HG03045 (cell line): ENCODE measurements around the gene KCNK7.
A peak's percentile ranks its signal among the peaks of the same experiment; 100 is the strongest.
"Not testable (repeated sequence)": the region's sequence is repeated elsewhere in the genome, so short reads cannot be mapped to it uniquely, and the experiment has no call there.

ENCODE experiments used
- ATAC-seq: cut with Tn5 transposase; IDR thresholded peaks from one replicate; pipeline ENCODE4 v1.9.1; 2021; ENCODE audit warnings: mild to moderate bottlenecking, moderate library complexity; ENCODE audit not compliant: unreplicated experiment

Gene KCNK7

DNA sequence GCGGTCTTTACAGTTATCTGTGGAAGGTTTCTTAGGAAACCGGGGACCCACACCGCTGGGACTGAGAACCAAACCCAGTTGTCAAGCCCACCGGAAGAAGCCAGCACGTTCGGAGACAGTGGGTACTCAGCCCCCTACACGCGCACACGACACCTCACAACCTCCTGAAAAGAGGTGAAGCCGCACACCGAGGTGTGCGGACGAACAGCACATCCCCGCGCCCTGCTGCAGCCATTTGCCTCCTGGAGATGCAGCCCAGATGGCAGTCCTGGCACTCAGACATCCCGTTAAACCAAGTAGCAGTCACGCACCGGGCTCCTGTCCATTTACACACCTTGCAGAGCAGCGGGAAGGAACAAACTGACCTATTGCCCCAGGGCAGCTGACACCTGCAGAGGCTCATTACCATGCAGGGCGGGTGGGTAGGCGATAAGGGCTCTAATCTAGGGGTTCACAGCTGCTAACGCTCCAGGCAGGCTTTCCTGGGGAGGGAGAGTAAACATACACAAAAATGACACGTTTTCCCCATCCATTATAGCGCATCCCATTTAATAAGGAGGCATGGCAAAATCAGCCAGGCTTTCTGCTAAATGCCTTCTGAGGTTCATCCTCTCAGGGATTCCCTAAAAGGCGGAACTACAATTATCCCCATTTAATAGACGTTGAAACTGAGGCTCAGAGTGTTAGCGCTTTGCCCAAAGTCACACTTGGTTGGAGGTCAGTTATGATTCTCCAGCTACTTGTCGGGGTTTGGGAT, 20.6 kb downstream of the KCNK7 start:
- ATAC-seq = no peak

GRCh38 chr11:65574109-65574810, 21.3 kb downstream of the KCNK7 start:
- peak; percentile 36 for ATAC-seq

GRCh38 chr11:65573391-65574079, 22.1 kb downstream of the KCNK7 start:
- ATAC-seq = no peak

DNA sequence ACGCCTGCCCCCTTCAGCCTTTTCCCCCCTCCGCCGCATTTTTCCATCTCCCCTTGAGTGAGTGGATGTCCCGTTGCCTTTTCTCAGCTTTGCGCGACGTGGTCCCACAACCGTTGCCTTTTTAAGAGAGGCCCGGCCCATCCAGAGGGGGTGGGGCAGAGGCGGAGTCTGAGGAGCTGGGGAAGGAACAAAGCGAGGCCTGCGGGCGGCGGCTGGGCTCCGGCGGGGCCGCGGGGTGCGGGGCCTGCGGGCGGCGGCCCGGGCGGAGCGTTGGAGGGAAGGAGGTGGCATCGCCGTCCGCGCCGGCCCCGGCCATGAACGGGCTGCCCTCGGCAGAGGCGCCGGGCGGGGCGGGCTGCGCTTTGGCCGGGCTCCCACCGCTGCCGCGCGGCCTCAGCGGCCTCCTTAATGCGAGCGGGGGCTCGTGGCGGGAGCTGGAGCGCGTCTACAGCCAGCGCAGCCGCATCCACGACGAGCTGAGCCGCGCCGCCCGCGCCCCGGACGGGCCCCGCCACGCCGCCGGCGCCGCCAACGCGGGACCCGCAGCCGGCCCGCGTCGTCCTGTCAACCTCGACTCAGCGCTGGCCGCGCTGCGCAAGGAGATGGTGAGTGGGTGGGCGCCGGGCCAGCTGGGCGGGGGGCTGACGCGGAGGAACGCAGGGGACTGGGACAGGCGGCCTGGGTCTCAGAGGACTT, 23.1 kb downstream of the KCNK7 start, which contains the start of gene FAM89B:
FAM89B (plus strand) TSS at position 183 of the 696 bp plus-strand sequence; CDS start at position 315, 132 bp downstream.
- ATAC-seq = no peak

DNA sequence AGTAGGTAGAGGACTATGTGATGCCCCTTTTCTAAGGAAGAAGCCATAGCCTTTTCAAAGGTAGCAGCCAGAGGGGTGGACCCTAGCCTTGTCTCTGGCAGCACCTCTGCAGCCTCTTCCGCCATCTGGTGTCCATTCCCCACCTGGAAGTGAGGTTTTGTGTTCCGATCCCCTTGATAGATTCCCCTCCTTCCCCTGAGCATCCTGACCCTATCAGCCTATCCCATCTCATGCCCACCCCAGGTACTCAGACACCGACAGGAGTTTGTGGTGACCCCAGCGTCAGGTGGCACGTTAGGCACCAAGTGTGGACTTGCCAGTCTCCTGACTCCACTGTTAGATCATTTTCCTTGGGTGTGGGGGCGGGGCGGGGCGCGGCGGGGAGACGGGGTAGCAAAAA, 23.7 kb downstream of the KCNK7 start:
- no peak for ATAC-seq

DNA sequence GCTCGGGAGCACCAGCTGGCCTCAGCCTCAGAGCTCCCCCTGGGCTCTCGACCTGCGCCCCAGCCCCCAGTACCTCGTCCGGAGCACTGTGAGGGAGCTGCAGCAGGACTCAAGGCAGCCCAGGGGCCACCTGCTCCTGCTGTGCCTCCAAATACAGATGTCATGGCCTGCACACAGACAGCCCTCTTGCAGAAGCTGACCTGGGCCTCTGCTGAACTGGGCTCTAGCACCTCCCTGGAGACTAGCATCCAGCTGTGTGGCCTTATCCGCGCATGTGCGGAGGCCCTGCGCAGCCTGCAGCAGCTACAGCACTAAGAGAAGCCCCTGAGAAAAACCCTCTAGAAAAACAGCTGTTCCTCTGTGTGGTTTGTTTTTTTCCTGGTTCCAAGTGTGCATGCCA, 24.2 kb downstream of the KCNK7 start:
- ATAC-seq = no peak

DNA sequence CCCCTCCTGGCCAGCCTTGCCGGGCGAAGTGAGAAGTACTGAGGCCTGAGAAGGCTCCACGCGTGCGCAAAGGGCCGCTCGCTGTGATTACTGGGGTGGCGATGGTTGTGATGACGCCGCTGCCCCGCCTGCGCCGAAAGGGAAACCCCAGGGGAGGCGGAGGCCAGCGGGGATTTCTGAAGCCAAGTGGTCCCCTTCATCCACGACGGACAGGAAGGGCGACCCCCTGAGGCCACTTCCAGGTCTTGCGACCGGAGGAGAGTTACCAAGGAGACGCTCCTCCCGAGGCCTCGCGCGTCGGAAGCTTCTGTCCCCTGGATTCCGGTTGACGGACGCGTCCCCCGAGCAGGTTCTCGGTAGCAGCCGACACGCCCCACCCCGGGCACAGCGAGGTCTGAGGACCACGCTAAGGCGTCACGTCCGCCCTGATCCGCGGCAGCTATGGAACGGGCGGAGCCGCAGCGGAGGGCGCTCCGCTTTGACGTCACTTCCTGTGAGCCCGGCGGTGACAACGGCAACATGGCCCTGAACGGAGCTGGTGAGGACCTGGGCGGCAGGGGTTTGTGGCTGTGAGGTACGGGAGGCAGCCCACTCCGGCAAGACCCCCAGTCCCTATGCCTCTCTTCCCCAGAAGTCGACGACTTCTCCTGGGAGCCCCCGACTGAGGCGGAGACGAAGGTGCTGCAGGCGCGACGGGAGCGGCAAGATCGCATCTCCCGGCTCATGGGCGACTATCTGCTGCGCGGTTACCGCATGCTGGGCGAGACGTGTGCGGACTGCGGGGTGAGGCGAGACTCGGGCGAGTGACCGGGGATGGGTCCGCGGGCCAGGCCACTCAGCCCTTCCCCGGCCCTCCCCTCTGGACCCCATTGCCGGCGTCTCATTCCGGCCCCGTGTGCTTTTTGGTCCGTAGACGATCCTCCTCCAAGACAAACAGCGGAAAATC, 25.4 kb downstream of the KCNK7 start, which contains the start of gene ZNRD2:
ZNRD2 (plus strand) TSS at position 505 of the 946 bp plus-strand sequence; CDS start at position 520, 15 bp downstream.
- ATAC-seq = peak; percentile 57

DNA sequence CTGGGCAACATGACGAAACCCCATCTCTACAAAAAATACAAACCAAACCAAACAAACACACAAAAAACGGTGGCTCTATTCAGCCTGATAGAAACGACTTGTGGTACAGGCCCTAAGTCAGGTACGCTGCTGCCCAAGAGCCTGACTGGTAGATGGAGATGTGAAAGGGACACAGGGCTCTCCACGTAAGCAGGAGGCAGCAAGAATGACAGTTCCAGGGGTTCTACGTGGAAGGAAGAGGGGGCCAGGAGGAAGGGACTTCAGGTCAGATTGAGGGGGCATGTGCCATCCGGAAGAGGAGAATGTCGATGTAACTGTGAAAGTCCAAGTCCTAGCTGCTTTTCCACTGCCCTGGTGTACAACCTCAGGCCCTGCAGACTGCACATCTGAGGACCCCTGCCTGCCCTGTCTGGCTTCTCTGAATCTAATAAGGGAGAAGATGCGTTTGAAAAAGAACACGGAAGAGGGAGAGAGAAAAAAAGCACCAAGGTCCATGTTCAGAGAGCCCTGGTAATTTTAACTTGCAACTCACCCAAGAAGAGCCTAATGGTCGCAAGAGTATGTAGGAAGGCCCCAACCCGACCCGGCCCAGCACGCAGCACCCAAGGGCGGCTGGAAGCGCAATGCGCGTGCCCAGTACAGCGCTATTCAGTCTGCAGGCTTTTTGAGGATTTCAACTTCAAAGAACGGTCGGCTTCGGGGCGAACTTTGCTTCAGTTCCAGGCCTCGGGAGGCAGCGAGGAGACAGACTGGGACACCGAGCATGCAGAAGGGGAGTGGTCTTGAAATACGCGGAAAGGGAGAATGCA, 26.2 kb downstream of the KCNK7 start:
- no peak for ATAC-seq

- ATAC-seq = no peak
These were observed 29.8 kb downstream of the KCNK7 start for GRCh38 chr11:65565624-65566453.

- not testable (repeated sequence) for ATAC-seq
These were observed 30.6 kb downstream of the KCNK7 start for GRCh38 chr11:65564879-65565559.

GRCh38 chr11:65563601-65564000, 32.0 kb downstream of the KCNK7 start:
- no peak for ATAC-seq

GRCh38 chr11:65562788-65563187, 32.8 kb downstream of the KCNK7 start:
- ATAC-seq = no peak

GRCh38 chr11:65562020-65562419, 33.6 kb downstream of the KCNK7 start:
- no peak for ATAC-seq

DNA sequence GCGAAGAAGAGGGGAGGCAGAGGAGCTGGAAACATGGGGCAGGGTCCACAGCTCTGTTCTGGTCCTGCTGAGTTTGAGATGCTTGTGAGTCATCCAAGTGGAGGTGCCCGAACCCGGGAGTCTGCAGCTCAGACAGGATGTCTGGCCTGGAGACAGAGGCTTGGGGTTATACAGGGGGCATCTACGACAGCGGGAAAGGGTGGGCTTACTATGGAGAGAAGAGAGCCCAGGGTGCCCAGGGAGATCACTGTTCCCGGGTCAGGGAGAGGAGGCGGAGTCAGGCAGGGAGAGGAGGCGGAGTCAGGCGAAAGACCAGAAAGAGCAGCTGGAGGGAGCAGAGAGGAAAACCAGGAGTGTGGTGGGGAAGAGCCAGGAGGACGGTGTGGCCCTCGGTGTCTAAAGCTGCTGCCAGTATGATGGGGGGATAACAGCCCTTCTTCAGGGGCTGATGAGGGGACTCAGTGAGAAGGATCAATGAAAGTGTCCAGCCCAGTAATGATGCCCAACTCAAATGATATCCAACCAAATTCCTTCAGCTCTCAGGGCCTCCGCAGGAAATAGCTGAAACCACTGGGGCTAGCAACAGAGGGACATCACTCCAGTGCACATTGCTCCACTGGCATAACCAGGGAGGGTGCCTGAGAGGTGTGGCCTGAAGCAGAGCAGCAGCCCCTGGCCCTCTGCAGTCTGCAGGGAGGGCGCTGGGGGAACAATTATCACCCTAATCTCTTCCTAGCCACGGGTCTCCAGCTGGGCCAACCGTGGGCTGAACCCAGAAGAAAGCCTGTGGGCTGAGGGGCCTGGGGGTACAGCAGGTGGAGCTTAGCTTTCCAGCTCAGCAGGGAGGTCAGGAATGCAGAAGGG, 34.8 kb downstream of the KCNK7 start:
- ATAC-seq = no peak

DNA sequence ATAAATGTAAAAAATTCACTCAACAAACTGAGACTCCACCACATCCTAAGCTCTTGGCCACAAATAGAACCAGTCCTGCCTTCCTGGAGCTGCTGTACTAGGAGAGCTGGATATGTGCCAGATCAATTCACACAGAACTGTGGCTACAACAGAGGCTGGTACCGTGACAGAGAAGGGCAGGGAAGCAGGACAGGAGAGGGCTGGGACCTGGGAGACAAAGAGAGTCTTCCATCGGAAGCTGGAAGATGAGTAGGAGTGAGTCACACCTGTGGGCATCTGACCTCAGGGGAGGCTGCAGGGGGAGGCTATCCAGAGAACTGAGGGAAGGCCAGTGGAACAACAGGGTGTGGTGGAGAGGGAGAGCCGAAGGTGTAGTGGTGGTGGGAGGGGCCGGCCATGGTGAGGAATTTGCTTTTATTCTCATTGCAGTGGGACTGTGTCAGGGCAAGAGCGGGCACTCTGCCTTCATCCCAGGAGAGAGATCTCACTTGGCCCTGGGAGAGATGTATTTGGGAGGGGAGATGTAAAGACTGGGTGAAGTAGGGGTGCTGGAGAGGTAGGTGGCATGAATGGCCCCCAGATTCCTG, 35.6 kb downstream of the KCNK7 start:
- ATAC-seq = no peak

- ATAC-seq = no peak
These were observed 36.1 kb downstream of the KCNK7 start for GRCh38 chr11:65559535-65559934.
